Trophoblast cell (in vitro differentiated cells and primary cell): Measurements from ENCODE around the gene ZNF595.
"Not testable (repeated sequence)": the region's sequence is repeated elsewhere in the genome, so short reads cannot be mapped to it uniquely, and the experiment has no call there.

Experiments used
- DNase-seq, 2 donors: peaks; one replicate each; pipeline ENCODE4 v3.0.0-alpha.2; 2016
- H2AFZ ChIP-seq: 2 replicates; pipeline ENCODE4 v1.6.1; 2013; ENCODE audit warnings: low read length, moderate library complexity, mild to moderate bottlenecking; ENCODE audit not compliant: insufficient read depth, poor library complexity
- H2AK5ac ChIP-seq: 2 replicates; pipeline ENCODE4 v1.6.1; 2013; ENCODE audit warnings: mild to moderate bottlenecking, low read length
- H2BK120ac ChIP-seq: 2 replicates; pipeline ENCODE4 v1.6.1; 2013; ENCODE audit warnings: low read length, mild to moderate bottlenecking, moderate library complexity; ENCODE audit not compliant: insufficient read depth, poor library complexity
- H2BK12ac ChIP-seq: 2 replicates; pipeline ENCODE4 v1.6.1; 2013; ENCODE audit warnings: mild to moderate bottlenecking, low read length, moderate library complexity
- H2BK5ac ChIP-seq: 2 replicates; pipeline ENCODE4 v1.6.1; 2013; ENCODE audit warnings: low read length, low read depth, moderate library complexity, mild to moderate bottlenecking; ENCODE audit not compliant: poor library complexity
- H3K14ac ChIP-seq: 2 replicates; pipeline ENCODE4 v1.6.1; 2013; ENCODE audit warnings: mild to moderate bottlenecking, low read length
- H3K18ac ChIP-seq: 2 replicates; pipeline ENCODE4 v1.6.1; 2013; ENCODE audit warnings: mild to moderate bottlenecking, low read length
- H3K23ac ChIP-seq: 2 replicates; pipeline ENCODE4 v1.6.1; 2013; ENCODE audit warnings: low read length
- H3K27ac ChIP-seq: 2 replicates; pipeline ENCODE4 v1.5.1; 2013; ENCODE audit warnings: low read depth, mild to moderate bottlenecking, inconsistent platforms, low read length, moderate library complexity
- H3K27me3 ChIP-seq: 2 replicates; pipeline ENCODE4 v1.6.1; 2013; ENCODE audit warnings: inconsistent platforms, mild to moderate bottlenecking, low read length, moderate library complexity; ENCODE audit not compliant: insufficient read depth
- H3K36me3 ChIP-seq, 2 experiments: 1 replicate in 1 of 2; 2 replicates in 1 of 2; pipeline ENCODE4 v1.6.1; 2013; ENCODE audit warnings: low read length in 2 of 2, mild to moderate bottlenecking in 2 of 2, moderate library complexity in 1 of 2; ENCODE audit not compliant: insufficient read depth in 2 of 2, control insufficient read depth in 1 of 2
- H3K4ac ChIP-seq: 2 replicates; pipeline ENCODE4 v1.6.1; 2013; ENCODE audit warnings: low read depth, mild to moderate bottlenecking, low read length, moderate library complexity
- H3K4me1 ChIP-seq, 2 experiments: 1 replicate in 1 of 2; 2 replicates in 1 of 2; pipeline ENCODE4 v1.6.1; 2013; ENCODE audit warnings: low read length in 2 of 2, mild to moderate bottlenecking in 2 of 2, moderate library complexity in 1 of 2; ENCODE audit not compliant: insufficient read depth in 2 of 2, control insufficient read depth in 1 of 2
- H3K4me2 ChIP-seq: 2 replicates; pipeline ENCODE4 v1.6.1; 2013; ENCODE audit warnings: inconsistent platforms, mild to moderate bottlenecking, low read length, moderate library complexity
- H3K4me3 ChIP-seq: 2 replicates; pipeline ENCODE4 v1.5.1; 2013; ENCODE audit warnings: mild to moderate bottlenecking, low read depth, low read length, inconsistent platforms
- H3K79me1 ChIP-seq: one replicate; pipeline ENCODE4 v1.6.1; 2013; ENCODE audit warnings: low read length
- H3K79me2 ChIP-seq: 2 replicates; pipeline ENCODE4 v1.6.1; 2013; ENCODE audit warnings: low read length, mild to moderate bottlenecking; ENCODE audit not compliant: control insufficient read depth, insufficient read depth, poor library complexity
- H3K9ac ChIP-seq: 2 replicates; pipeline ENCODE4 v1.6.1; 2013; ENCODE audit warnings: mild to moderate bottlenecking, low read length
- H3K9me3 ChIP-seq: 2 replicates; pipeline ENCODE4 v1.6.1; 2013; ENCODE audit warnings: low read depth, mild to moderate bottlenecking, control low read depth, inconsistent platforms, low read length; ENCODE audit not compliant: insufficient read depth
- H4K12ac ChIP-seq: 2 replicates; pipeline ENCODE4 v1.6.1; 2013; ENCODE audit warnings: low read depth, mild to moderate bottlenecking, low read length, moderate library complexity
- H4K8ac ChIP-seq: 2 replicates; pipeline ENCODE4 v1.6.1; 2013; ENCODE audit warnings: low read depth, mild to moderate bottlenecking, low read length, moderate library complexity
- H4K91ac ChIP-seq: one replicate; pipeline ENCODE4 v1.6.1; 2013; ENCODE audit warnings: low read depth, mild to moderate bottlenecking, low read length, moderate library complexity
- WGBS: extraction: QIAGEN DNeasy Blood & Tissue Kit; methylation state at CpG from one replicate; pipeline ENCODE4 v1.1.7; 2013; ENCODE audit warnings: missing lambda C conversion rate; ENCODE audit not compliant: insufficient read length, insufficient coverage; ENCODE audit errors: extremely low coverage; 5-methylcytosine and 5-hydroxymethylcytosine counted together

ZNF595 gene

DNA sequence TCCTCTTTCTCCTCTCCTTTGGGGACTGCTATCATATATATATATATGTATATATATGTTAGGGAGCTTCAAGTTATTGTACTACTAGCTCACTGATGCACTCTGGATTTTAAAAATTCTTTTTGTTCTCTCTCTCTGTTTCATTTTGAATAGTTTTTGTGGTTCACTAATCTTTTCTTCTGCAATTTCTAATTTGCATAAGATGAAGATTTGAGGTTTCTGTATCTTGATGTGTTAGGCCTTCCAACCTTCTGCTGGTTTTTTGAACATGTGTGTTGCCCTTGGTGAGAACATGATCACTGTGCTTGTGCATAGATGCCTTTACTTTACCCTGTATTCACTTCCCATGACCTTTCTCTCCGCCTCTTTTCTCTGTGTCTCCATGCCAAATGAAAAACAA is 63.4 kb downstream of the ZNF595 start:
- H4K8ac ChIP-seq, result no peak overlapping the region
- WGBS, result no CpG with 5 or more reads among the region's 1 CpG
- H2BK12ac ChIP-seq, result no peak overlapping the region
- no peak for DNase-seq
- H4K91ac ChIP-seq, result no peak overlapping the region
- H3K14ac ChIP-seq, result no peak overlapping the region
- no peak overlapping the region for H3K27ac ChIP-seq
- no peak overlapping the region for H2BK120ac ChIP-seq
- H3K9ac ChIP-seq, result no peak overlapping the region
- H2BK5ac ChIP-seq, result no peak overlapping the region
- no peak overlapping the region for H3K4ac ChIP-seq
- H2AFZ ChIP-seq, result no peak overlapping the region
- H3K4me3 ChIP-seq, result no peak overlapping the region
- H3K79me1 ChIP-seq, result no peaks in the 10 kb centered on the region
- no peak overlapping the region for H4K12ac ChIP-seq
- no peak overlapping the region for H3K4me2 ChIP-seq
- H3K36me3 ChIP-seq, result no peaks in the 10 kb centered on the region
- H3K27me3 ChIP-seq, result no peaks in the 10 kb centered on the region
- H3K23ac ChIP-seq, result no peak overlapping the region
- no peak overlapping the region for H2AK5ac ChIP-seq
- H3K79me2 ChIP-seq, result no peaks in the 10 kb centered on the region
- H3K18ac ChIP-seq, result no peak overlapping the region
- H3K4me1 ChIP-seq, result no peaks in the 10 kb centered on the region
- H3K9me3 ChIP-seq, result peaks cover 7% of the 10 kb centered on the region

DNA sequence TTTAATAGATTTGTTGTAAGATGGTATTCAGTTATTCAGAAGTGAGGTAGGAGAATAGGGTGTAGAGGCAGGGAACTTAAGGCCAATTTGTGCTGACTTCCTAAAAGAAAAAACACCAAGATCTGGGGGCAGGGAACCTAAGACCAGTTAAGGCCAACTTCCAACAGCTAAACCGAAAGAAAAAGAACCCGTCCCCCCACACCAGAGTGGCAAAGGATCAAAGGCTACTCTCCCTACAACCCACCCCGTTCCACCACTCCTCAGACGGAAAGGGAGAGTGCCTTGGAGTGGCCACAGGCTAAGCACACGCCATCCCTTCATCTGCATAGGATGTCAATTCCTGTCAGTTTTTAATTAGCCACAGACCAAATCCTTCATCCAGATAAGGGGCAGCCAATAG is 67.5 kb downstream of the ZNF595 start:
- no peak overlapping the region for H2AK5ac ChIP-seq
- no peak overlapping the region for H3K4me3 ChIP-seq
- H3K9me3 ChIP-seq, result no peaks in the 10 kb centered on the region
- no peak overlapping the region for H4K91ac ChIP-seq
- no peak overlapping the region for H4K12ac ChIP-seq
- H3K23ac ChIP-seq, result no peak overlapping the region
- WGBS, result no CpG with 5 or more reads among the region's 5 CpGs
- no peak overlapping the region for H3K4me2 ChIP-seq
- no peak overlapping the region for H3K18ac ChIP-seq
- peaks cover 12% of the 10 kb centered on the region for H3K79me2 ChIP-seq
- no peak overlapping the region for H3K9ac ChIP-seq
- H2AFZ ChIP-seq, result no peak overlapping the region
- H4K8ac ChIP-seq, result no peak overlapping the region
- no peak overlapping the region for H2BK12ac ChIP-seq
- H2BK5ac ChIP-seq, result no peak overlapping the region
- no peak overlapping the region for H2BK120ac ChIP-seq
- peaks cover 2% of the 10 kb centered on the region in 2 experiments for H3K36me3 ChIP-seq
- H3K4ac ChIP-seq, result no peak overlapping the region
- H3K14ac ChIP-seq, result no peak overlapping the region
- no peaks in the 10 kb centered on the region for H3K27me3 ChIP-seq
- peaks cover 12% of the 10 kb centered on the region for H3K79me1 ChIP-seq
- H3K27ac ChIP-seq, result no peak overlapping the region
- no peak for DNase-seq
- H3K4me1 ChIP-seq, result peaks cover 1 to 5% of the 10 kb centered on the region in 2 experiments

DNA sequence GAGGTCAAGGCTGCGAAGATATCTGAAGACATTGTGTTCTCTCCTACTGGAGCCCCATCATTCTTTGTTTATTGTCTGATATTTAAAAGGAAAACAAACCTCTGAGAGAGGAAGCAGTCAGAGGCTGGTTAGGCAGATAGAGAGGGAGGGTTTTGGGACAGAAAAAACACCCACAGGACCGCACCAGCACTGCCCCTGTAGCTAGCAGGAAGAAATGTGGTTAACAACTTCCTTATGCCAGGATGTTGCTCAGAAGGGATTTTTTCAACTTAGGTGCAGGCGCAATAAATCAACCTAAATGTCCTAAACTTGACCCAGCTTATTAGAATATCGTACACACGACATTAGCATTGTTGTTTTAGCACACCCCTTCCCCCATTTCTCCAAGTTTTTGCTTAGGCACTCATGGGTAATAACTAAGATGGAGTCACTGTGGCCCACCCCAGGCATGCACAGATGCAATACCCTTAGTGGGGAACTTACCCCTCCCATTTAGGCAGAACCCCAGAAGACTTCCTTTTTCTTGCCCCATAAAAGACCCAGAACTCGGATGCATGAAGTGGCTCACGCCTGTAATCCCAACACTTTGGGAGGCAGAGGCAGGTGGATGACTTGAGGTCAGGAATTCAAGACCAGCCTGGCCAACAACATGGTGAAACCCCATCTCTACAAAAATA is 68.4 kb downstream of the ZNF595 start:
- peaks cover 5 to 9% of the 10 kb centered on the region in 2 experiments for H3K4me1 ChIP-seq
- H4K12ac ChIP-seq, result no peak overlapping the region
- H3K14ac ChIP-seq, result no peak overlapping the region
- no peaks in the 10 kb centered on the region for H3K27me3 ChIP-seq
- H4K8ac ChIP-seq, result no peak overlapping the region
- H3K9me3 ChIP-seq, result no peaks in the 10 kb centered on the region
- H3K4me2 ChIP-seq, result no peak overlapping the region
- no peak overlapping the region for H2BK5ac ChIP-seq
- no peak overlapping the region for H2BK12ac ChIP-seq
- no peak overlapping the region for H2AFZ ChIP-seq
- WGBS, result no CpG with 5 or more reads among the region's 7 CpGs
- no peak overlapping the region for H3K4ac ChIP-seq
- H4K91ac ChIP-seq, result no peak overlapping the region
- H2BK120ac ChIP-seq, result no peak overlapping the region
- H3K4me3 ChIP-seq, result no peak overlapping the region
- no peak overlapping the region for H3K27ac ChIP-seq
- DNase-seq, result no peak
- peaks cover 2% of the 10 kb centered on the region in 2 experiments for H3K36me3 ChIP-seq
- no peak overlapping the region for H3K23ac ChIP-seq
- peaks cover 12% of the 10 kb centered on the region for H3K79me1 ChIP-seq
- no peak overlapping the region for H2AK5ac ChIP-seq
- H3K79me2 ChIP-seq, result peaks cover 16% of the 10 kb centered on the region
- no peak overlapping the region for H3K9ac ChIP-seq
- no peak overlapping the region for H3K18ac ChIP-seq

DNA sequence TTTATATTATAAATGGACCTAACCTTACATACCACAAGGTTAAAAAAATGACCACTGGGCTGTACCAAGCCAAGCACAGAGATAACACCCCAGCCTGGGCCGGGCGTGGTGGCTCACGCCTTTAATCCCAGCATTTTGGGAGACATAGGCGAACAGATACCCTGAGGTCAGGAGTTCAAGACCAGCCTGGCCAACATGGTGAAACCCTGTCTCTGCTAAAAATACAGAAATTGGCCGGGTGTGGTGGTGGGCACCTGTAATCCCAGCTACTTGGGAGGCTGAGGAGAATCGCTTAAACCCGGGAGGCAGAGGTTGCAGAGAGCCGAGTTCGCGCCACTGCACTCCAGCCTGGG is 70.8 kb downstream of the ZNF595 start:
- H3K36me3 ChIP-seq, result peaks cover 8 to 17% of the 10 kb centered on the region in 2 experiments
- peak overlapping the region; percentile 84 for H2AFZ ChIP-seq
- not testable (repeated sequence) for H3K4me3 ChIP-seq, H3K9me3 ChIP-seq, H3K23ac ChIP-seq, H3K4me1 ChIP-seq, H2AK5ac ChIP-seq, H3K18ac ChIP-seq, H2BK5ac ChIP-seq, H3K9ac ChIP-seq, DNase-seq, H3K27me3 ChIP-seq, H3K27ac ChIP-seq, H3K14ac ChIP-seq, H2BK12ac ChIP-seq
- H3K4me2 ChIP-seq, result peak overlapping the region; percentile 54
- peak overlapping the region; percentile 49 for H4K12ac ChIP-seq
- H4K91ac ChIP-seq, result peak overlapping the region; percentile 63
- no CpG with 5 or more reads among the region's 10 CpGs for WGBS
- H3K4ac ChIP-seq, result peak overlapping the region; percentile 25
- peaks cover 12% of the 10 kb centered on the region for H3K79me1 ChIP-seq
- peak overlapping the region; percentile 74 for H4K8ac ChIP-seq
- H3K79me2 ChIP-seq, result peaks cover 16% of the 10 kb centered on the region
- H2BK120ac ChIP-seq, result peak overlapping the region; percentile 58
